Hepatocyte (in vitro differentiated cells): ENCODE data around the gene RNF20.

Source experiments
- EZH2 ChIP-seq: fragments of 200-600 bp; sonication (generic); IDR thresholded peaks from 2 replicates; pipeline ENCODE4 v1.6.1; 2016; ENCODE audit warnings: antibody characterized with exemption, mild to moderate bottlenecking, borderline replicate concordance
- TF ChIP-seq, protein P1 (sequence below): fragments of 200-600 bp; sonication (generic); IDR thresholded peaks from 2 replicates; pipeline ENCODE4 v1.5.1; 2016; ENCODE audit warnings: antibody characterized with exemption, mild to moderate bottlenecking; ENCODE audit not compliant: poor library complexity

DNA sequence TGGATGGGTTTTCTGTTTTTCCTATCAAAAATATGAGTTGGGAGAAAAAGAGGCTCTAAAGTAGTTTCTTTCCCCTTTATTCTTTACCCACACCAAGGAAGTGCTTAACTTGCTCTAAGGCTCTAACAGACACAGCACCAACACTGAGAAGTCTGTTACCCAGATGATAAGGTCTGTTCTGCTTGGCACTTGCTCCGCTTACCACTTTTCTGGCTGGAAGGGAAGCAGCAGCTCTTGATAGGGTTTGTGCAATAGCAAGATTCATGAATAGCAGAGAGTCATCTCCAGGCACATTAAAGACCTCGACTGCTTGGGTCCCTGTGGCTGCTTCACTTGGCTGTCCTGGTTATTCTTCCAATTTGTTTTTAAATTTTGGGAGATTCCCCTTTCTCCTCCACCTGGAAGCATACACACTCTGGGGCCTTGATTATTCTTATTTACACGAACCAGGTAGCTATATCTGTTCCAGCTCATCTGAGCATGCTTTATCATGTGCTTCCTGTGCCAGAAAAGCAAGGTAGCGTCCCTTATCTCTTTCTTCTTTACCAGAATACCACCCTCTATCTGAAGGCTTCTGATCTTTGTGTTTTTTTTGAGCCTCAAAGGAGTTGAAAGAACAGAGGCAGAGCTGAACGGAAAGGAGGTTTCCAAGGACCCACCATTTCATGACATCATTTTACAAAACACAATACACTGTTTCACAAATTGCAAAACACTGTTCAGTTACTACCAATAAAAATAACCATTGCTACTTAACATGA lies 36.3 kb downstream of the RNF20 start:
- TF ChIP-seq, protein P1, sequence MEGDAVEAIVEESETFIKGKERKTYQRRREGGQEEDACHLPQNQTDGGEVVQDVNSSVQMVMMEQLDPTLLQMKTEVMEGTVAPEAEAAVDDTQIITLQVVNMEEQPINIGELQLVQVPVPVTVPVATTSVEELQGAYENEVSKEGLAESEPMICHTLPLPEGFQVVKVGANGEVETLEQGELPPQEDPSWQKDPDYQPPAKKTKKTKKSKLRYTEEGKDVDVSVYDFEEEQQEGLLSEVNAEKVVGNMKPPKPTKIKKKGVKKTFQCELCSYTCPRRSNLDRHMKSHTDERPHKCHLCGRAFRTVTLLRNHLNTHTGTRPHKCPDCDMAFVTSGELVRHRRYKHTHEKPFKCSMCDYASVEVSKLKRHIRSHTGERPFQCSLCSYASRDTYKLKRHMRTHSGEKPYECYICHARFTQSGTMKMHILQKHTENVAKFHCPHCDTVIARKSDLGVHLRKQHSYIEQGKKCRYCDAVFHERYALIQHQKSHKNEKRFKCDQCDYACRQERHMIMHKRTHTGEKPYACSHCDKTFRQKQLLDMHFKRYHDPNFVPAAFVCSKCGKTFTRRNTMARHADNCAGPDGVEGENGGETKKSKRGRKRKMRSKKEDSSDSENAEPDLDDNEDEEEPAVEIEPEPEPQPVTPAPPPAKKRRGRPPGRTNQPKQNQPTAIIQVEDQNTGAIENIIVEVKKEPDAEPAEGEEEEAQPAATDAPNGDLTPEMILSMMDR: no peak
- no peak for TF ChIP-seq EZH2
